HG03520 (cell line): ENCODE measurements around the gene ATP2C2.
"Not testable (repeated sequence)": the region's sequence is repeated elsewhere in the genome, so short reads cannot be mapped to it uniquely, and the experiment has no call there.

Experiments
- ATAC-seq: cut with Tn5 transposase; IDR thresholded peaks from one replicate; pipeline ENCODE4 v1.9.1; 2021; ENCODE audit warnings: mild to moderate bottlenecking, moderate library complexity; ENCODE audit not compliant: unreplicated experiment

Gene ATP2C2, protein sequence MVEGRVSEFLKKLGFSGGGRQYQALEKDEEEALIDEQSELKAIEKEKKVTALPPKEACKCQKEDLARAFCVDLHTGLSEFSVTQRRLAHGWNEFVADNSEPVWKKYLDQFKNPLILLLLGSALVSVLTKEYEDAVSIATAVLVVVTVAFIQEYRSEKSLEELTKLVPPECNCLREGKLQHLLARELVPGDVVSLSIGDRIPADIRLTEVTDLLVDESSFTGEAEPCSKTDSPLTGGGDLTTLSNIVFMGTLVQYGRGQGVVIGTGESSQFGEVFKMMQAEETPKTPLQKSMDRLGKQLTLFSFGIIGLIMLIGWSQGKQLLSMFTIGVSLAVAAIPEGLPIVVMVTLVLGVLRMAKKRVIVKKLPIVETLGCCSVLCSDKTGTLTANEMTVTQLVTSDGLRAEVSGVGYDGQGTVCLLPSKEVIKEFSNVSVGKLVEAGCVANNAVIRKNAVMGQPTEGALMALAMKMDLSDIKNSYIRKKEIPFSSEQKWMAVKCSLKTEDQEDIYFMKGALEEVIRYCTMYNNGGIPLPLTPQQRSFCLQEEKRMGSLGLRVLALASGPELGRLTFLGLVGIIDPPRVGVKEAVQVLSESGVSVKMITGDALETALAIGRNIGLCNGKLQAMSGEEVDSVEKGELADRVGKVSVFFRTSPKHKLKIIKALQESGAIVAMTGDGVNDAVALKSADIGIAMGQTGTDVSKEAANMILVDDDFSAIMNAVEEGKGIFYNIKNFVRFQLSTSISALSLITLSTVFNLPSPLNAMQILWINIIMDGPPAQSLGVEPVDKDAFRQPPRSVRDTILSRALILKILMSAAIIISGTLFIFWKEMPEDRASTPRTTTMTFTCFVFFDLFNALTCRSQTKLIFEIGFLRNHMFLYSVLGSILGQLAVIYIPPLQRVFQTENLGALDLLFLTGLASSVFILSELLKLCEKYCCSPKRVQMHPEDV

DNA sequence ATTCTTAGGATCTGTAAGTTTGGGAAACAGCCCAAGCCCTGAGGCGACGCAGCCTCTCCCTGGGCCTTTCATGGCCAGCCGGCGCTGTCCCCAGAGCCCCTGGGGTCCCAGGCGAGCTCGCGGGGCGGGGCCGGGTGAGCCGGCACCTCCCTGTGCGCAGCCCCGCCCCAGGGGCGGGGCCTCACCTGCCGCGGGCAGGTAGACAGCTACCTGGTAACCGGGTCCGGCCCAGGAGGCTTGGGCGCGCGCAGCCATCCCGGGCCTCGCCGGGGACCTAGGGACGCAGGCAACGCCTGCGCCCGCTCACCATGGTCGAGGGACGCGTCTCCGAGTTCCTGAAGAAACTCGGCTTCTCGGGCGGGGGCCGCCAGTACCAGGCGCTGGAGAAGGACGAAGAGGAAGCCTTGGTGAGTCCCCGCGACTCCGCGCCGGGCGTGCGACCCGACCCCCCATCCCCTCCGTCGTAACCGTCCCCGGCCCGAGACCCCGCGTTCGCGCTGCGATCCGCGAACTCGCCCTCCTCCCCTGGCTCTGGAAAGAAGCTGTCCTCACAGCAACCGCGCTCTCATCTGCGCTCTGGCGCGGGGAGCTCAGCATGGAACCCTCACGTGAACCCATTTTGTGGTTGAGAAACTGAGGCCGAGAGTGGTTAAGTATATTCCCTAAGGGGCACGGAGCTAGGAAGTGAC lies at the start of gene ATP2C2:
TSS of gene ATP2C2 (plus strand) at position 231 of the 689 bp plus-strand sequence. CDS start at position 309, 78 bp downstream.
- no peak for ATAC-seq

DNA sequence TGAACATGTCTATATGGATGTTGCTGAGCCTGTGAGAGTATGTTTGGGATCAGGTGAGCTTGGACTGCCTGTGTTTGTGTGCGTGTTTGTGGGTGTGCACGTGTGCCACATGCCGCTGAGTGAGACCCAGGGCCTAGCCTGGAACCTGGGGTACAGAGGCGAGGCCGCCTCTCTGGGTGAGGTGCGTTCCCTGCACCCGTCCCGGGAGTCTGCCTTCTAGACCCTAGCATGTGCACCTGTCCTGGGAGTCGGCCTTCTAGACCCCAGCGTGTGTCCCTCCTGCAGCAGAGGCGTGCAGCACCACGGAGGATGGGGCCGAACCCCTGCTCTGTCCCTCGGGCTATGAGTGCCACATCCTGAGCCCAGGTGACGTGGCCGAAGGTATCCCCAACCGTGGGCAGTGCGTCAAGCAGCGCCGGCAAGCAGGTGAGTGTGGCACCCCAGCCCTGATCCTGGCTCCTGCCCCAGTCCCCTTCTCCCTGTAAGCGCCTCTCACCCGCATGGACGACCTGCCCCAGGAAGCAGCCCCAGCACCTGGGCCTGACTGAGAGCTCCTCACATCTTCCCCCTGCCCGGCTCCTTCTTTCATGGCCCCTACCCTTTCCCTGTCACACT lies 49.1 kb upstream of the ATP2C2 start:
- ATAC-seq = no peak

- no peak for ATAC-seq
Observed at GRCh38 chr16:84320511-84320910, 47.8 kb upstream of the ATP2C2 start.

DNA sequence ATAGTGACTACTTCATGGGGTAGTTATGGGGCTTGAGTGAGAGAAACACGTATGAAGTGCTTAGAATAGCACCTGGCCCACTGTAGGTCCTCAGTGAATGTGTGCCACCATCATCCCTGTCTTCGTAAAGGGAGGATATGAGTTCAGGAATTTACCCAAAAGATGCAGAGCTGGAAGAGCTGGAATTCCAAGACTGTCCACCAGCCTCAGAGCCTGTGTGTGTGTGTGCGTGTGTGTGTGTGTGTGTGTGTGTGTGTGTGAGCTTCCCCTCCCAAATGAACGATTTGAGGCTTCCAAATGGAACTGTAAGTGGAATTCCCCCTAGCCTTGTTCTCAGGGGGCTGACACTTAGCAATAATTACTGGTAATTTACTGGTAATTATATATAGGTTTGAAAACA lies 46.4 kb upstream of the ATP2C2 start:
- ATAC-seq = no peak

GRCh38 chr16:84322749-84323148 lies 45.6 kb upstream of the ATP2C2 start:
- ATAC-seq = no peak

GRCh38 chr16:84323606-84324005 lies 44.7 kb upstream of the ATP2C2 start:
- ATAC-seq = no peak

DNA sequence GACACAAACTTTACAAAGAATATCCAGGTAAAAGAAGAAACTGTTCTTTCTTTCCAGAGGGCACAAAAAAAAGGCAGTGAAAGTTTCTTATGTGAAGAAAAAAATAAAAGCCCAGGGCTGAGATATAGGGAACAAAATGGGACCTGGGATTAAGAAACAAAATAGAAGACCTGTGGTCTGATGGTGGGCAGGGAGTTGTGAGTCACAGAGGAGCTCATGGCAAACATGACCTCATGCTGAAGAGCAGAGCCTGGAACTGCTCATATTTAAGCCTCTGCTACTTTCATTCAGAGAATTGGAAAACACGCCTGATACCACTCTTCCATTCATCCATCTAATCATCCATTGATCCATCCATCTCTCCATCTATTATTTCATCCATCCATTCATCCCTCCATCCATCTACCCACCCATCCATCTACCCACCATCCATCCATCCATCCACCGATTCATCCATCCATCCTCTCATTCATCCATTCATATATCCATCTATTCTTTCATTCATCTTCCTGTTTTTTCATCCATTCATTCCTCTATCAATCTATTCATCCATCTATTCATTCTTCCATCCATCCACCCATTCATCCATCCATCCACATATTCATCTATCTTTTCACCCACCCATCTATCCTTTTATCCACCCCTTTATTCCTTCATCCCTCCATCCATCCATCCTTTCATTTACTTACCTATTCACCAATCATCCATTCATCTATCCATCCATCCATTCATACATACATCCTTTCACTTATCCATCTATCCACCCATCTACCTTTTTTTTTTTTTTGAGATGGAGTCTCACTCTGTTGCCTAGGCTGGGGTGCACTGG lies 43.7 kb upstream of the ATP2C2 start:
- no peak for ATAC-seq

- ATAC-seq = no peak
Observed at GRCh38 chr16:84326545-84326944, 41.8 kb upstream of the ATP2C2 start.

GRCh38 chr16:84327926-84328505 lies 40.3 kb upstream of the ATP2C2 start:
- ATAC-seq = no peak

GRCh38 chr16:84329016-84329415 lies 39.3 kb upstream of the ATP2C2 start:
- ATAC-seq = no peak

- no peak for ATAC-seq
Observed at GRCh38 chr16:84329843-84330684, 38.3 kb upstream of the ATP2C2 start.

DNA sequence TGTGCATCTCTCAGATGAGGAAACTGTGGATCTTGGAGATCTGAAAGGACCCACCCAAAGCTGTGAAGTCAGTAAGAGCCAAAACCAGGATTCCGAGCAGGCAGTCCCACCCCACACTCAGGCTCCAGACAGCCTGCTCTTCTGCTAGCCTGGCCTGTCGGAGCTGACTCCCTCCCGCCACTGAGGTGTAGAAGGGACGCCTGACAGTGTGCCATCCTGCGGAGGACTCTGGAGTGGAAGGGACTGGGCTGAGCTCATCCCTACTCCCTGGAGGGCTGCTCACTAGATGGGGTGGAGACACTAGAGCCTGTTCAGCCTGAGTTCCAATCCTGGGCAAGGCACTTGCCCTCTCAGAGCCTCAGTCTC lies 37.7 kb upstream of the ATP2C2 start:
- no peak for ATAC-seq

GRCh38 chr16:84331998-84332780 lies 36.1 kb upstream of the ATP2C2 start:
- no peak for ATAC-seq

- ATAC-seq = no peak
Observed at GRCh38 chr16:84332975-84333684, 35.2 kb upstream of the ATP2C2 start.

DNA sequence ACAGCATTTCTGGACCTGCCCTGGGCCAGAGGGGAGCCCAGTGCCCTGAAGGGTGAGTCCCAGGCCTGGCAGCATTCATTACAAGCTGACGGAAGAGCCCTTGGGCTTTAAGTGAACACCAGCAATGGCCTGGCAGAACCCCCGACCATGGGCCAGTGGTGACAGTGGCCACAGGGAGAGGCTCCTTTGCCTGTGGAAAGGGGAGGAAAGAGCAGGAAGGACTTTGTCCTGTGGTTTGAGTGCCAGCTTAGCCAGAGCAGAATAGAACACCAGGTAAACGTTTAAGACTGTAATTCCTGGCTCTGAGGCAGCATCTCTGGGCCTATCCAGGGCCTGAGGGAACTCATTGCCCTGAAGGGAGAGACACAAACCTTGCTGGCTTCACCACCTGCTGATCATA lies 34.3 kb upstream of the ATP2C2 start:
- no peak for ATAC-seq

DNA sequence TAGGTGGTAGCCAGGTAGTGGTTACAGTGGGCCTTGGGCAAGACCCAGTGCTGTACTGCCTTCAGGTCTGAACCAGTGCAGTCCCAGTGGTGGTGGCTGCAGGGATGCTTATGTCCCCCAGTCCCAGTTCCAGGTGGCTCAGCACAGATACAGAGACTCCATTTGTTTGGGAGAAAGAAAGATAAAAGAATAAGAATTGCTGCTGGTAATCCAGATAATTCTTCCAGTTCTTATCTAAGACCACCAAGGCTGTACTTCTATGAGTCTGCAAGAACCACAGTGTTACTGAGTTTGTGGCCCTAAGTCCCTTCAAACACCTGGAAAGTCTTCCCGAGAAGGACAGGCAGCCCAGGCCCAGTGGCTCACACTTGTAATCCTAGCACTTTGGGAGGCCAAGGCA lies 33.9 kb upstream of the ATP2C2 start:
- ATAC-seq = no peak

GRCh38 chr16:84337236-84337635 lies 31.1 kb upstream of the ATP2C2 start:
- not testable (repeated sequence) for ATAC-seq
